Measurements from ENCODE around the gene PEMT.
"Not testable (repeated sequence)": the region's sequence is repeated elsewhere in the genome, so short reads cannot be mapped to it uniquely, and the experiment has no call there.

Gene PEMT

GRCh38 chr17:17481860-17482259 lies 109.6 kb downstream of the PEMT start:
- peaks cover 9% of the 10 kb centered on the region for H3K36me3 Mint-ChIP-seq (ENCODE audit: low read depth)
- no peak overlapping the region for H3K4me3 Mint-ChIP-seq
- H3K4me1 Mint-ChIP-seq (ENCODE audit: low read depth) = peaks cover 39% of the 10 kb centered on the region

GRCh38 chr17:17480593-17481148 lies 110.8 kb downstream of the PEMT start:
- H3K4me1 Mint-ChIP-seq (ENCODE audit: low read depth) = peaks cover 43% of the 10 kb centered on the region
- no peaks in the 10 kb centered on the region for H3K9me3 Mint-ChIP-seq
- H3K27me3 Mint-ChIP-seq (ENCODE audit: low read depth) = no peaks in the 10 kb centered on the region
- H3K4me3 Mint-ChIP-seq = no peak overlapping the region
- peaks cover 6% of the 10 kb centered on the region for H3K36me3 Mint-ChIP-seq (ENCODE audit: low read depth)
- H3K27ac Mint-ChIP-seq = no peak overlapping the region

More at GRCh38 chr17:17481860-17482259, 109.6 kb downstream of the PEMT start:
- Mint-ChIP-seq H3K27ac (no peak overlapping the region), H3K9me3 (no peaks in the 10 kb centered on the region), H3K27me3 (ENCODE audit: low read depth) (no peaks in the 10 kb centered on the region)

DNA sequence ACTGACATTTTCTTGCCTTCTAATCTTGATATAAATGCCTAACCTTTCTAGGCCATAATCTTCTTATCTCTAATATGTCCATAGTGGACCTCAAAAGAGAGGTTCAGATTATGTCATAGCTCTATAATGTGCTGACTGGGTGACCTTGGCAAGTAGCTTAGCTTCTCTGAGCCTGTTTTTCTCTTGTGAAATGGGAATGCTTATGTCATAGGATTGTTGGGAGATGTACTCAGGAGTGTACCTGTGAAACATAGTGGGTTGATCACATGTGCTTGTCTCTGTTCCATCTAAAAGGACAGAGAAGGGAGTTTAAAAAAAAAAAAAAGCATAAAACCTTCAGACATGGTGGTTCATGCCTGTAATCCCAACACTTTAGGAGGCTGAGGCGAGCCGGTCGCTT lies 112.3 kb downstream of the PEMT start:
- Mint-ChIP-seq H3K36me3 (ENCODE audit: low read depth) (no peaks in the 10 kb centered on the region), H3K27ac (no peak overlapping the region), H3K4me1 (ENCODE audit: low read depth) (peaks cover 36% of the 10 kb centered on the region), H3K27me3 (ENCODE audit: low read depth) (peaks cover 6% of the 10 kb centered on the region), H3K9me3 (no peaks in the 10 kb centered on the region), H3K4me3 (no peak overlapping the region)

- Mint-ChIP-seq H3K27ac (peak within 1 kb of the TSS; percentile 87), H3K4me3 (peak within 1 kb of the TSS; percentile 86), H3K27me3 (ENCODE audit: low read depth) (peaks cover 17% of the 10 kb centered on the region), H3K4me1 (ENCODE audit: low read depth) (peaks cover 29% of the 10 kb centered on the region), H3K9me3 (no peaks in the 10 kb centered on the region), H3K36me3 (ENCODE audit: low read depth) (no peaks in the 10 kb centered on the region)
Observed at GRCh38 chr17:17476865-17477467, 114.5 kb downstream of the PEMT start, which contains the start of gene MED9. TSS of gene MED9 (plus strand) at chr17:17477000. CDS start at chr17:17477042, 42 bp downstream.

DNA sequence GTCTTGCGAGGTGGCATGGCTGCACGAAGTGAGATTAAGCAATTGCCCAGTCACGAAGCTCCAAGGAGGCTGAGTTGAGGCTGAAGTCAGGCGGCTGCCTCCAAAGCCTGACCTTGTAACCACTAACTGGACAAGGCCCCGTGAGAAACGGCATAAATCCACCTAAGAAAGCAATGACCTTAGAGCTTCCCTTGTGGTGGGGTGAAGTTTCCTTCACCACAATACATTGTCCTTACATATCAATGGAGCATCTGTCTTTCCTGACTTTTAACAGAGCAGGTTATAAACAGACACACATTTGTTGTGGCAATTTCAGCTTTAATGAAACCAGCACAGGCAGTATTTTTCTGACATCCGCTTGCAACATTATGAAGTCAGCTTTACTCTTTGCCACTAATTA lies 117.2 kb downstream of the PEMT start:
- Mint-ChIP-seq H3K27me3 (ENCODE audit: low read depth) (peaks cover 19% of the 10 kb centered on the region), H3K4me1 (ENCODE audit: low read depth) (peaks cover 20% of the 10 kb centered on the region), H3K4me3 (no peak overlapping the region), H3K9me3 (no peaks in the 10 kb centered on the region), H3K27ac (no peak overlapping the region), H3K36me3 (ENCODE audit: low read depth) (no peaks in the 10 kb centered on the region)

DNA sequence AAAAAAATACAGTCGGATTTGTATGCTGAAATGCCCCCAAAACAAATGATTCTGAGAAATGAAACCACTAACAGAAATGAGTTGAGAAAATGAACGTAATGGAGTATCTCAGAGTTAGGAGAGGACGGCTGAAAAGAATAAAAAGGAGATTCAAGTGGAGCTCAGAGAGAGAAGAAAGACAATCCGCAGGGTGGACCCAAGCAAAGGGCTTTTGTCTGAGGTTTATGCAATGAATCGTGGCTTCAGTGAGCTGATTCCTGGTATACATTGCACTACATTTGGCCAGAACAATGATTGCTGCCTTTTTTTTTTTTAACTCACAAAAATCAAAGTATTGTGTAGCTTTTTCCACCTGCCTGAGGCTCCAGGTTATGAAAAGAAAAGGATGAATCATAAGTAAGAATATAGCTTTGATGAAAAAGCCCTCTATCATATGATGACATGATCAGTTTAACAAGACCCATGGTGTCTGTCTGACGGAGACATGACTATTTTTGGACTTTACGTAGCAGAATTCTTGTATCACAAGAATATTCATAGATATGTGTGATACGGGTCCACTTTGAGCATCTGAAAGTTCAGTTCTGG lies 119.1 kb downstream of the PEMT start:
- no peak overlapping the region for H3K27ac Mint-ChIP-seq
- peaks cover 6% of the 10 kb centered on the region for H3K4me1 Mint-ChIP-seq (ENCODE audit: low read depth)
- H3K27me3 Mint-ChIP-seq (ENCODE audit: low read depth) = peaks cover 19% of the 10 kb centered on the region

GRCh38 chr17:17469996-17470395 lies 121.5 kb downstream of the PEMT start:
- Mint-ChIP-seq H3K9me3 (no peaks in the 10 kb centered on the region), H3K36me3 (ENCODE audit: low read depth) (no peaks in the 10 kb centered on the region), H3K4me3 (no peak overlapping the region), H3K27ac (no peak overlapping the region), H3K27me3 (ENCODE audit: low read depth) (peaks cover 17% of the 10 kb centered on the region), H3K4me1 (ENCODE audit: low read depth) (no peaks in the 10 kb centered on the region)

More for the DNA sequence above, 119.1 kb downstream of the PEMT start:
- Mint-ChIP-seq H3K9me3 (no peaks in the 10 kb centered on the region), H3K36me3 (ENCODE audit: low read depth) (no peaks in the 10 kb centered on the region), H3K4me3 (no peak overlapping the region)

DNA sequence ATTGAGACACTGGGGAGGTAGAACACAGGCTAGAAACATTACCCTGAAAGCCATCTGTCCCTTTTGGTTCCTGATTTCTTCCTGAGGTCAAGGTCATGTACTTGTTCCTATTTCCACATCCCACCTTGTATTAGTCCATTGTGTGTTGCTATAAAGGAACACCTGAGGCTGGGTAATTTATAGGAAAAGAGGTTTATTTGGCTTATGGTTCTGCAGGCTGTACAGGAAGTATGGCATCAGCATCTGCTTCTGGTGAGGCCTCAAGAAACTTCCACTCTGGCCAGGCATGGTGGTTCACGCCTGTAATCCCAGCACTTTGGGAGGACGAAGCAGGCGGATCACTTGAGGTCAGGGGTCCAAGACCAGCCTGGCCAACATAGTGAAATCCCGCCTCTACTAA lies 122.2 kb downstream of the PEMT start:
- no peaks in the 10 kb centered on the region for H3K36me3 Mint-ChIP-seq (ENCODE audit: low read depth)
- H3K27me3 Mint-ChIP-seq (ENCODE audit: low read depth) = peaks cover 20% of the 10 kb centered on the region
- H3K4me1 Mint-ChIP-seq (ENCODE audit: low read depth) = no peaks in the 10 kb centered on the region
- H3K9me3 Mint-ChIP-seq = no peaks in the 10 kb centered on the region
- H3K4me3 Mint-ChIP-seq = no peak overlapping the region
- no peak overlapping the region for H3K27ac Mint-ChIP-seq

DNA sequence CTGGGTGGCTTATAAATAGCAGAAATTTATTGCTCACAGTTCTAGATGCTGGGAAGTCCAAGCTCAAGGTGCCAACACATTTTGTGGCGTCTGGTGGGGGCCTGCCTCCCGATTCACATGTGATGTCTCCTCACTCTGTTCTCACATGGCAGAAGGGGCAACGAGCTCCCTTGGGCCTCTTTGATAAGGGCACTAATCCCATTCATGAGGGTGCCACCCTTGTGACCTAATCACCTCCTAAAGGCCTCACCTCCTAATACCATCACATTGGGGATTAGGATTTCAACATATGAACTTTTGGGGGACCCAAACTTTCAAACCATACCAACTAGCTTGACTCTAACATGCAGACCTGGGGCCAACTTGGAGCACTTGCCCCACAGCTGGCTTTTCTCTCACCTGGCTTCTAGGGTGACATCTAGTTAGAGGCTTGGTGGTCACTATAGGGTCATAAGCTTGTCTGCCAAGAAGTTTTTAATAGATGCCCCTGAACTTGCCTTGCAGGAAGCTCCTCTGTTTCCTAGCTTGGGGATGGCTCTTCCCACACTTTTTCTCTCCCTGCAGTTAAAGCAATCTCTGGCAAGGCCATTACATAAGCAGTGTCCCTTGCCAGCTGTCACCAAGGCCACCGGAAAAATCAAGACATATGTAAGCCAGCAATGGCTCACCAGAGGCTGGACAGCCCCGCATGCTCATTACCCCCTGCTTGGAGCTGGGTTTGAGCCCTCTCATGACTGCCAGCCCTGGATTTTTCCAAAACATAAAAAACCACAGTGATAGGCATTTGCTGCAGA lies 123.1 kb downstream of the PEMT start:
- no peaks in the 10 kb centered on the region for H3K36me3 Mint-ChIP-seq (ENCODE audit: low read depth)
- H3K4me1 Mint-ChIP-seq (ENCODE audit: low read depth) = no peaks in the 10 kb centered on the region
- peaks cover 20% of the 10 kb centered on the region for H3K27me3 Mint-ChIP-seq (ENCODE audit: low read depth)
- H3K27ac Mint-ChIP-seq = no peak overlapping the region
- H3K9me3 Mint-ChIP-seq = no peaks in the 10 kb centered on the region
- no peak overlapping the region for H3K4me3 Mint-ChIP-seq

- peaks cover 13% of the 10 kb centered on the region for H3K27me3 Mint-ChIP-seq (ENCODE audit: low read depth)
- H3K36me3 Mint-ChIP-seq (ENCODE audit: low read depth) = no peaks in the 10 kb centered on the region
- H3K9me3 Mint-ChIP-seq = no peaks in the 10 kb centered on the region
- no peaks in the 10 kb centered on the region for H3K4me1 Mint-ChIP-seq (ENCODE audit: low read depth)
- H3K4me3 Mint-ChIP-seq = no peak overlapping the region
- H3K27ac Mint-ChIP-seq = no peak overlapping the region
Observed at GRCh38 chr17:17467720-17468119, 123.8 kb downstream of the PEMT start.

DNA sequence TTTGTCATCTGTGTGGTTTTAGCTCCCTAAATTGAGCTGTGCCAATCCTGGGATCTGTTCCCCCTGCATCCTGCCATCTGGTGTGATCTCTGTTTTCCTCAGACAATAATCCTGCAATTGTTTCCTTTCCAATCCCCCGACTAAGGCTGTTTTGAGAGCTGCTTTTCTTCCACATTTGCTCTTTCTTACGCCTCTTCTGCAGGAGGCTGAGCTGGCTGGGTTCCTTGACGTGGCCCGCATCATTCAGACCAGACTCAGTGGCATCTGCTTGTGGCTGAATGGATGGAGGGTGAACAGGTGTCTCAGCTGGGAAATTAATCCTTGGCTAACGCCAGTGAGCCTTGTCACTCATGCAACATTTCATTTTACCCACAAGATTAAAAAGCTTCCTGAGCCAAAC lies 124.5 kb downstream of the PEMT start:
- no peaks in the 10 kb centered on the region for H3K4me1 Mint-ChIP-seq (ENCODE audit: low read depth)
- H3K9me3 Mint-ChIP-seq = no peaks in the 10 kb centered on the region
- H3K27ac Mint-ChIP-seq = no peak overlapping the region
- H3K4me3 Mint-ChIP-seq = no peak overlapping the region
- no peaks in the 10 kb centered on the region for H3K36me3 Mint-ChIP-seq (ENCODE audit: low read depth)
- peaks cover 9% of the 10 kb centered on the region for H3K27me3 Mint-ChIP-seq (ENCODE audit: low read depth)

GRCh38 chr17:17466511-17466910 lies 125.0 kb downstream of the PEMT start:
- H3K36me3 Mint-ChIP-seq (ENCODE audit: low read depth) = no peaks in the 10 kb centered on the region

GRCh38 chr17:17465878-17466277 lies 125.6 kb downstream of the PEMT start:
- not testable (repeated sequence) for H3K36me3 Mint-ChIP-seq (ENCODE audit: low read depth); H3K27ac Mint-ChIP-seq; H3K4me1 Mint-ChIP-seq (ENCODE audit: low read depth); H3K4me3 Mint-ChIP-seq; H3K9me3 Mint-ChIP-seq; H3K27me3 Mint-ChIP-seq (ENCODE audit: low read depth)

More at GRCh38 chr17:17466511-17466910, 125.0 kb downstream of the PEMT start:
- H3K27me3 Mint-ChIP-seq (ENCODE audit: low read depth) = peaks cover 7% of the 10 kb centered on the region
- H3K9me3 Mint-ChIP-seq = no peaks in the 10 kb centered on the region
- H3K4me1 Mint-ChIP-seq (ENCODE audit: low read depth) = no peaks in the 10 kb centered on the region
- no peak overlapping the region for H3K27ac Mint-ChIP-seq
- no peak overlapping the region for H3K4me3 Mint-ChIP-seq

DNA sequence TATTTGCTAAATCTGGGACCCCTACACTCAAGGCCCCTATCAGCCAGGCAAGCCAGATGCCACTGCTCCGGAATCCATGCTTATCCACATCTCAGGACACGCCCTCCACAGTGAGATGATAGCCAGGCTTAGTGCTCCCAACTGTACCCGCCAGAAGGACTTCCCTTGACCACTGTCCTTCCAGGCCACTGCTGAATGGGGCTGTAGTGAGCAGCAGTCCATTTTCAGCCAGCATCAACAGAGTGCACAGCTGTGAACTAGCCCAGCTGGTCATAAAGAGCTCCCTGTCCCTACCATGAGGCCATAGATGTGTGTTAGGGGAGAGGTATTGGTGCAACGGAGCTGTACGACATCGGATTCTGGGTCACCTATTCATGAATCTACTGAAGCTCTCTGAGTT lies 127.7 kb downstream of the PEMT start:
- H3K27ac Mint-ChIP-seq = no peak overlapping the region
- H3K27me3 Mint-ChIP-seq (ENCODE audit: low read depth) = peaks cover 10% of the 10 kb centered on the region
- no peaks in the 10 kb centered on the region for H3K4me1 Mint-ChIP-seq (ENCODE audit: low read depth)
- no peak overlapping the region for H3K4me3 Mint-ChIP-seq
- peaks cover 4% of the 10 kb centered on the region for H3K36me3 Mint-ChIP-seq (ENCODE audit: low read depth)
- H3K9me3 Mint-ChIP-seq = peaks cover 9% of the 10 kb centered on the region
